ENCODE data around the gene SH3D21.

DNA sequence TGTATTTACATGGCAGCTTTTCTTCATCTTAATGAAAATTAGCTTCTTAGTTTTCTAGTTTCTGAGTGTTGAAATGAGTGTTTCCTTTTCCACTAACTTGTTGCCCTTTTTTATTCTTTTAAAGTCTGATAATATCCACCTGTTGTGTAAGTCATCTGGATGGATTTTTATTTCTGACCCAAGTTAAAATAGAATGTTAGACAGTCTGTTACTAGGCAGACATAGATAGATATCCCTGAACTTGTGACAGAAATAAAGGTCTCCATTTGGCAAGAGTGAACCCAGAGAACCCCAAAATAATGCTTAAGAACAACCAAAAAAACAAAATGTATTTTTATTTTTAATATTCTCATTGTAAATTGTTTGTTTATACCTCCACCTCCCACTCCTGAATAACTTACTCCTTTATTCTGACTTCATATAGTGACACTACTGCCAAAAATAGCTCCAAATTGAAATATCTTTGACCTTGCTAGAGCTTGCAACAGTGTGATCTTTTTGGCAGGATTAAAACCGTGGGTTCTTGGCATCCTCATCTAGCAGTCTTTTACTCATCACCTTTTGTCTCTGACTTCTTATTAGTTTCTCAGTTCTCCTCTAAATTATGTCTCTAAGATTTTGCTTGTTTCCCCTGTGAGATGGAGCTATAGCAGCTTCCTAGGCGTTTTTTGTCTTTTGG lies 26.9 kb upstream of the SH3D21 start:
- no peak for TF ChIP-seq EZH2phosphoT487 (IDR thresholded peaks at IDR 0.05; ENCODE audit: low read length)
- TF ChIP-seq, protein P1, sequence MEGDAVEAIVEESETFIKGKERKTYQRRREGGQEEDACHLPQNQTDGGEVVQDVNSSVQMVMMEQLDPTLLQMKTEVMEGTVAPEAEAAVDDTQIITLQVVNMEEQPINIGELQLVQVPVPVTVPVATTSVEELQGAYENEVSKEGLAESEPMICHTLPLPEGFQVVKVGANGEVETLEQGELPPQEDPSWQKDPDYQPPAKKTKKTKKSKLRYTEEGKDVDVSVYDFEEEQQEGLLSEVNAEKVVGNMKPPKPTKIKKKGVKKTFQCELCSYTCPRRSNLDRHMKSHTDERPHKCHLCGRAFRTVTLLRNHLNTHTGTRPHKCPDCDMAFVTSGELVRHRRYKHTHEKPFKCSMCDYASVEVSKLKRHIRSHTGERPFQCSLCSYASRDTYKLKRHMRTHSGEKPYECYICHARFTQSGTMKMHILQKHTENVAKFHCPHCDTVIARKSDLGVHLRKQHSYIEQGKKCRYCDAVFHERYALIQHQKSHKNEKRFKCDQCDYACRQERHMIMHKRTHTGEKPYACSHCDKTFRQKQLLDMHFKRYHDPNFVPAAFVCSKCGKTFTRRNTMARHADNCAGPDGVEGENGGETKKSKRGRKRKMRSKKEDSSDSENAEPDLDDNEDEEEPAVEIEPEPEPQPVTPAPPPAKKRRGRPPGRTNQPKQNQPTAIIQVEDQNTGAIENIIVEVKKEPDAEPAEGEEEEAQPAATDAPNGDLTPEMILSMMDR (IDR thresholded peaks at IDR 0.05; ENCODE audit: low read length), result no peak
